B cell (primary cell): ENCODE measurements around the gene KCTD7. TPM values are rescaled to one million over a fixed set of nuclear protein-coding genes. Genes with fewer than 3 reads are reported as not detected.
"Not testable (repeated sequence)": the region's sequence is repeated elsewhere in the genome, so short reads cannot be mapped to it uniquely, and the experiment has no call there.

Experiments
- ATAC-seq: fragments of 200-7000 bp; cut with Tn5 transposase; one replicate; pipeline ENCODE4 v1.10.0; 2021; ENCODE audit warnings: low read depth, mild to moderate bottlenecking, moderate number of reproducible peaks, moderate library complexity
- CTCF ChIA-PET: fragments of 350-600 bp; sonication (Branson Sonifier 250); formaldehyde crosslinking; loops from one replicate; lab custom pipeline; 2021; ENCODE audit warnings: antibody characterized with exemption, inconsistent platforms; lab: Charles Lee
- POLR2A ChIA-PET: fragments of 350-600 bp; sonication (Branson Sonifier 250); formaldehyde crosslinking; loops from one replicate; lab custom pipeline; 2021; ENCODE audit warnings: antibody characterized with exemption; lab: Charles Lee
- DNase-seq: peaks from one replicate; pipeline ENCODE4 v3.0.0; 2013
- H2AFZ ChIP-seq: 2 replicates; pipeline ENCODE4 v1.6.1; 2012; ENCODE audit warnings: mild to moderate bottlenecking, low read depth, low read length; ENCODE audit not compliant: insufficient read depth, poor library complexity, severe bottlenecking
- H3K27ac ChIP-seq, 2 donors: 1 replicate in 1 of 2; 2 replicates in 1 of 2; pipeline ENCODE4 v1.5.1; 2012 to 2013; ENCODE audit warnings: low read length in 2 of 2, mild to moderate bottlenecking in 2 of 2, moderate library complexity in 1 of 2
- H3K27me3 ChIP-seq, 4 experiments: fragments of 200-600 bp in 1 of 4; sonication (generic) in 1 of 4; replicated peaks in 1 of 4; 1 replicate in 2 of 4; 2 replicates in 2 of 4; pipeline versions ENCODE4 v1.6.1 to v1.7.0; 2013 to 2016; ENCODE audit warnings: low read length in 3 of 4, mild to moderate bottlenecking in 2 of 4, mixed read lengths in 1 of 4, moderate library complexity in 1 of 4; ENCODE audit not compliant: insufficient read depth in 4 of 4, control insufficient read depth in 3 of 4; ENCODE audit errors: control extremely low read depth in 1 of 4
- H3K36me3 ChIP-seq, 2 experiments: replicated peaks in 1 of 2; 1 replicate in 1 of 2; 2 replicates in 1 of 2; pipeline versions ENCODE4 v1.6.1 to v1.7.1; 2013; ENCODE audit warnings: low read length in 1 of 2; ENCODE audit not compliant: insufficient read depth in 2 of 2, control insufficient read depth in 1 of 2; ENCODE audit errors: control extremely low read depth in 1 of 2, extremely low read depth in 1 of 2
- H3K4me1 ChIP-seq, 2 donors: fragments of 200-600 bp in 1 of 2; sonication (generic) in 1 of 2; 1 replicate in 1 of 2; 2 replicates in 1 of 2; pipeline versions ENCODE4 v1.5.1 to v1.6.1; 2013 to 2017; ENCODE audit warnings: low read length in 2 of 2; ENCODE audit not compliant: control insufficient read depth in 2 of 2, insufficient read depth in 2 of 2
- H3K4me2 ChIP-seq: replicated peaks from 2 replicates; pipeline ENCODE3; 2012; ENCODE audit warnings: mild to moderate bottlenecking, low read depth, low read length; ENCODE audit not compliant: poor library complexity, severe bottlenecking
- H3K4me3 ChIP-seq, 5 experiments: fragments of 200-600 bp in 1 of 5; sonication (generic) in 1 of 5; 1 replicate in 3 of 5; 2 replicates in 2 of 5; pipeline versions ENCODE4 v1.5.1 to v1.7.0; 2011 to 2016; ENCODE audit warnings: low read length in 4 of 5, mild to moderate bottlenecking in 4 of 5, low read depth in 2 of 5, control low read depth in 1 of 5, moderate library complexity in 1 of 5; ENCODE audit not compliant: insufficient read depth in 1 of 5; ENCODE audit errors: control extremely low read depth in 1 of 5, extremely low read depth in 1 of 5
- H3K79me2 ChIP-seq: fragments of 200-600 bp; sonication (generic); one replicate; pipeline ENCODE4 v1.6.0; 2016; ENCODE audit warnings: low read length; ENCODE audit not compliant: control insufficient read depth, insufficient read depth
- H3K9ac ChIP-seq: fragments of 200-600 bp; sonication (generic); 2 replicates; pipeline ENCODE4 v1.6.1; 2017; ENCODE audit warnings: mild to moderate bottlenecking, low read length, moderate library complexity
- H3K9me3 ChIP-seq, 3 donors: one replicate each; pipeline versions ENCODE4 v1.6.1 to v1.7.1; 2013; ENCODE audit warnings: low read length in 2 of 3; ENCODE audit not compliant: control insufficient read depth in 2 of 3, insufficient read depth in 1 of 3; ENCODE audit errors: control extremely low read depth in 1 of 3
- H4K20me1 ChIP-seq: 2 replicates; pipeline ENCODE4 v1.6.0; 2012; ENCODE audit warnings: mild to moderate bottlenecking, low read length; ENCODE audit not compliant: insufficient read depth, control insufficient read depth, poor library complexity, severe bottlenecking
- H3K27ac Mint-ChIP-seq: one replicate; pipeline ENCODE4 v1.8.0; 2021; ENCODE audit warnings: mixed read lengths
- H3K27me3 Mint-ChIP-seq: one replicate; pipeline ENCODE4 v1.8.0; 2021; ENCODE audit warnings: mixed read lengths
- H3K4me1 Mint-ChIP-seq: one replicate; pipeline ENCODE4 v1.8.0; 2021; ENCODE audit warnings: mixed read lengths
- H3K4me3 Mint-ChIP-seq: one replicate; pipeline ENCODE4 v1.8.0; 2021; ENCODE audit warnings: mixed read lengths
- H3K9me3 Mint-ChIP-seq: one replicate; pipeline ENCODE4 v1.8.0; 2022; ENCODE audit warnings: mixed read lengths; ENCODE audit not compliant: insufficient read depth
- EZH2 ChIP-seq: IDR thresholded peaks from 2 replicates; pipeline ENCODE4 v1.6.1; 2012; ENCODE audit warnings: borderline replicate concordance, low read depth, mild to moderate bottlenecking, moderate library complexity, low read length; ENCODE audit not compliant: insufficient read depth, poor library complexity, severe bottlenecking
- WGBS: methylation state at CpG from one replicate; pipeline ENCODE4 v1.1.5; 2013; ENCODE audit warnings: missing lambda C conversion rate; ENCODE audit not compliant: insufficient coverage; 5-methylcytosine and 5-hydroxymethylcytosine counted together
- intact Hi-C: fragments of 100-400 bp; cut with micrococcal nuclease; formaldehyde crosslinking; loops from one replicate; pipeline ENCODE4 v1.10.0; 2022
- polyA plus RNA-seq: library from polyadenylated mRNA; depleted of rRNA; stranded (reverse); fragments of >200 nt; gene quantifications from 2 replicates; pipeline ENCODE4 v1.2.3, GENCODE V29; 2012
- total RNA-seq, 2 donors: library from RNA; stranded (reverse); fragments of 120-200 nt in 1 of 2; gene quantifications; 1 replicate in 1 of 2; 2 replicates in 1 of 2; pipeline versions ENCODE4 v1.2.3 to v1.2.4, GENCODE V29; 2013 to 2022
- TF ChIP-seq, protein P1 (sequence below): fragments of 200-600 bp; IDR thresholded peaks from one replicate; pipeline ENCODE4 v1.8.0; 2022; ENCODE audit warnings: antibody characterized with exemption, mild to moderate bottlenecking

The KCTD7 gene
- total and polyA plus RNA-seq, 2 donors (not counting 1 experiment from before 2014, with no cell fraction given), result 44.4 to 48.2 TPM

DNA sequence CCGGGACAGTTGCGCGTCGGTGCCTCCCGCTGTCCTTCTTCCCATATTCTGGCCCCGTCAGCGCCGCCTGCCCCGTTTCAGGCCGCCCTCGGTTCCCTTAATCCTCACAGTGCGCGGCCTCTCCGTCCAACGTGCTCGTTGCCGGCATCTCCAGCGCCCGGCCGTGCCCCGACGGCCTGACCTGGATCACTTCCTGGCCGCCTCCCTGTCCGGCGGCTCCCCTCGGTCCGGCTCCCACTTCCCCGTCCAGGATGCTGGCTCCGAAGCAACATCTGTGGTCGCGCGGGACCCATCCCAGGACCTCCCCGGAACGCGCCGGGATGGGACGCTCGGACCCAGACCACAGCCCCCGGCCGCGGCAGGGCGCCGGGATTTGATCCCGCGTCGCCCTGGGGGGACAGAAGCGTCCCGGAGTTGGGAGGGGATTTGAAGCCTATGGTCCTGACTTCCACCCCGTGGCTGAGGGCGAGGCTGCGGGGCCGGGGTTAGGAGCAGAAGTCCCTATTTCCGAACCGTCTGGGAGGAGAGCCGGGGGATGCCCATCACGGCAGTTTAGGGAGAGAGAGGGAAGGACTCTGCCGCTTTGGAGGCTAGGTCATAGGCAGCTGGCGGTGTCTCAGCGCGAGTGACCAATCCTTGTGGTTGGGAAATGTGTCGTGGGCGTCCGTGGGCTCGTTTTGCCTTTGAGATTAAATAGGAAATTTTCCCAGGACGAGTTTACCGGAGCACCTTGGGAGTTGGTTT, 53.8 kb downstream of the KCTD7 start:
- peak overlapping the region; percentile 96 for H3K4me3 Mint-ChIP-seq

GRCh38 chr7:66683094-66683769, 54.6 kb downstream of the KCTD7 start:
- Histone ChIP-seq H3K4me3 (peak overlapping the region; percentile 16 to 99 (median 82)), H3K79me2 (peaks cover 70% of the 10 kb centered on the region), H3K9ac (peak overlapping the region; percentile 94), H2AFZ (peak overlapping the region; percentile 77), H3K4me1 (peaks cover 21 to 39% of the 10 kb centered on the region in 2 donors), H3K4me2 (peak overlapping the region; percentile 75)
- H3K36me3 ChIP-seq, H3K9me3 Mint-ChIP-seq, H3K27ac Mint-ChIP-seq, POLR2A ChIA-PET, H3K27ac ChIP-seq, CTCF ChIA-PET, H4K20me1 ChIP-seq, DNase-seq, H3K9me3 ChIP-seq, H3K27me3 Mint-ChIP-seq, ATAC-seq, H3K27me3 ChIP-seq: not testable (repeated sequence)
- Mint-ChIP-seq H3K4me3 (peak overlapping the region; percentile 96), H3K4me1 (peaks cover 35% of the 10 kb centered on the region)
- WGBS, result 91% methylated on average over 8 of the region's 10 CpGs
- intact Hi-C loops, result loop anchor here (2.0 kb wide), 2 partner anchors 162 to 190 kb away; no protein-coding TSS in a partner anchor

More for the DNA sequence above, 53.8 kb downstream of the KCTD7 start:
- Histone ChIP-seq H3K27ac (peak overlapping the region; percentile 95 to 99), H3K36me3 (no peaks in the 10 kb centered on the region), H3K9me3 (no peaks in the 10 kb centered on the region), H3K9ac (peak overlapping the region; percentile 94), H3K79me2 (peaks cover 67% of the 10 kb centered on the region), H4K20me1 (no peaks in the 10 kb centered on the region), H3K4me3 (peak overlapping the region; percentile 62 to 99 (median 82)), H2AFZ (peak overlapping the region; percentile 77), H3K4me1 (peaks cover 21 to 39% of the 10 kb centered on the region in 2 donors), H3K27me3 (no peaks in the 10 kb centered on the region), H3K4me2 (peak overlapping the region; percentile 75)
- Mint-ChIP-seq H3K27ac (peak overlapping the region; percentile 97), H3K9me3 (no peaks in the 10 kb centered on the region), H3K27me3 (no peaks in the 10 kb centered on the region), H3K4me1 (peaks cover 35% of the 10 kb centered on the region)
- ChIA-PET CTCF (no interaction called here), POLR2A (interaction anchor here (1.0 kb wide), 1 partner anchor 29 kb away, joined by 6 read pairs; no protein-coding TSS in a partner anchor)
- intact Hi-C loops, result loop anchor here (1.0 to 2.0 kb wide), 6 partner anchors 28 to 190 kb away; partner anchors contain the start of gene RABGEF1
- ATAC-seq (peak; percentile 19), DNase-seq (no peak)
- WGBS, result 5% methylated on average over 65 of the region's 66 CpGs
- TF ChIP-seq, protein P1, sequence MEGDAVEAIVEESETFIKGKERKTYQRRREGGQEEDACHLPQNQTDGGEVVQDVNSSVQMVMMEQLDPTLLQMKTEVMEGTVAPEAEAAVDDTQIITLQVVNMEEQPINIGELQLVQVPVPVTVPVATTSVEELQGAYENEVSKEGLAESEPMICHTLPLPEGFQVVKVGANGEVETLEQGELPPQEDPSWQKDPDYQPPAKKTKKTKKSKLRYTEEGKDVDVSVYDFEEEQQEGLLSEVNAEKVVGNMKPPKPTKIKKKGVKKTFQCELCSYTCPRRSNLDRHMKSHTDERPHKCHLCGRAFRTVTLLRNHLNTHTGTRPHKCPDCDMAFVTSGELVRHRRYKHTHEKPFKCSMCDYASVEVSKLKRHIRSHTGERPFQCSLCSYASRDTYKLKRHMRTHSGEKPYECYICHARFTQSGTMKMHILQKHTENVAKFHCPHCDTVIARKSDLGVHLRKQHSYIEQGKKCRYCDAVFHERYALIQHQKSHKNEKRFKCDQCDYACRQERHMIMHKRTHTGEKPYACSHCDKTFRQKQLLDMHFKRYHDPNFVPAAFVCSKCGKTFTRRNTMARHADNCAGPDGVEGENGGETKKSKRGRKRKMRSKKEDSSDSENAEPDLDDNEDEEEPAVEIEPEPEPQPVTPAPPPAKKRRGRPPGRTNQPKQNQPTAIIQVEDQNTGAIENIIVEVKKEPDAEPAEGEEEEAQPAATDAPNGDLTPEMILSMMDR, result no peak
- TF ChIP-seq EZH2, result no peak
